ENCODE data around the gene RXRA.

The RXRA gene

DNA sequence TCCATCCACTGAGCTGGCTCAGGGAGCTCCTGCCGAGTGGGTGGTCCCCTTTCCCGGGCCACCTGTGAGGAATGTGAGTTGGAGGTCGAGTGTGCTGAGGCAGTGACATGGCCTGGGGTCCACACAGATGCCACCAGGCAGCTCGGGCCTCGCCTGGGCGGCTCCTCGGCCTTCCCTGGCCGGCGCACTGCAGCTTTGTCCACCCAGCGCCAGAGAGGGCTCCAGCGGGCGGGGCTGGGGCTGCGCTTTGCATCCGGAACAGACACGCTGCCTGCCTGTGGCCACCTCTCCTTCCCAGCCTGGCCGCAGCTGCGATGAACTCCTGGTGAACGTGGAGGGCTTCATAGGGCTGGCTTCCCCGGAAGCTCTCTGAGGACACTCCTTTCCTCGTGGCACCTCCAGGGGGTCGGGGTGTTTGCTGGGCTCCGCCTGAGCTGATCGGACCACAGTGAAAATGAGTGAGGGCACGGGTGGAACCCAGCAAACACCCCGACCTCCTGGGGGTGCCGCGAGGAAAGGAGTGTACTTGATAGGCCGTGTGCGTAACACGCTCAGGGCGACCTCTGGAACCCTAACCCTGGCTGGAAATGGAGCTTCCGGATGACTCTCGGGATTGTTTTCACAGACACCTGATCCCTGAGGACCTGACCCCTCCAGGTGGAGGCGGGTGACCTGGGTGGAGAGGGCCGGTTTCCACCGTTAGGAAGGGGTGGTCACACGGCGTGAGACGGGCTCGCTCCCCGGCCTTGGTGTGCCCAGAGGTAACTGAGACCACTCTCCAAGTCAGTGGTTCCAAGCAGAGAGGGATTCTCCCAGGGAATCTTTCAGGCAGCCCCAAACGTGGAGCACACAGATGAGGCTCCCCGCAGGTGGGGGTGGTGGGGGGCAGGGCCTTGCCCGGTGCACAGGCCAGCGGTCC lies 31.8 kb upstream of the RXRA start:
- peak overlapping the region; percentile 39 for H3K4me3 ChIP-seq (ENCODE audit: low read length)
- TF ChIP-seq, protein P1, sequence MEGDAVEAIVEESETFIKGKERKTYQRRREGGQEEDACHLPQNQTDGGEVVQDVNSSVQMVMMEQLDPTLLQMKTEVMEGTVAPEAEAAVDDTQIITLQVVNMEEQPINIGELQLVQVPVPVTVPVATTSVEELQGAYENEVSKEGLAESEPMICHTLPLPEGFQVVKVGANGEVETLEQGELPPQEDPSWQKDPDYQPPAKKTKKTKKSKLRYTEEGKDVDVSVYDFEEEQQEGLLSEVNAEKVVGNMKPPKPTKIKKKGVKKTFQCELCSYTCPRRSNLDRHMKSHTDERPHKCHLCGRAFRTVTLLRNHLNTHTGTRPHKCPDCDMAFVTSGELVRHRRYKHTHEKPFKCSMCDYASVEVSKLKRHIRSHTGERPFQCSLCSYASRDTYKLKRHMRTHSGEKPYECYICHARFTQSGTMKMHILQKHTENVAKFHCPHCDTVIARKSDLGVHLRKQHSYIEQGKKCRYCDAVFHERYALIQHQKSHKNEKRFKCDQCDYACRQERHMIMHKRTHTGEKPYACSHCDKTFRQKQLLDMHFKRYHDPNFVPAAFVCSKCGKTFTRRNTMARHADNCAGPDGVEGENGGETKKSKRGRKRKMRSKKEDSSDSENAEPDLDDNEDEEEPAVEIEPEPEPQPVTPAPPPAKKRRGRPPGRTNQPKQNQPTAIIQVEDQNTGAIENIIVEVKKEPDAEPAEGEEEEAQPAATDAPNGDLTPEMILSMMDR (conservative IDR thresholded peaks at IDR 0.05; ENCODE audit: low read length): 0 out of 2 replicates have a peak, but pooled peaks have one; percentile 1
- DNase-seq (ENCODE audit: low read depth): peak; percentile 53

DNA sequence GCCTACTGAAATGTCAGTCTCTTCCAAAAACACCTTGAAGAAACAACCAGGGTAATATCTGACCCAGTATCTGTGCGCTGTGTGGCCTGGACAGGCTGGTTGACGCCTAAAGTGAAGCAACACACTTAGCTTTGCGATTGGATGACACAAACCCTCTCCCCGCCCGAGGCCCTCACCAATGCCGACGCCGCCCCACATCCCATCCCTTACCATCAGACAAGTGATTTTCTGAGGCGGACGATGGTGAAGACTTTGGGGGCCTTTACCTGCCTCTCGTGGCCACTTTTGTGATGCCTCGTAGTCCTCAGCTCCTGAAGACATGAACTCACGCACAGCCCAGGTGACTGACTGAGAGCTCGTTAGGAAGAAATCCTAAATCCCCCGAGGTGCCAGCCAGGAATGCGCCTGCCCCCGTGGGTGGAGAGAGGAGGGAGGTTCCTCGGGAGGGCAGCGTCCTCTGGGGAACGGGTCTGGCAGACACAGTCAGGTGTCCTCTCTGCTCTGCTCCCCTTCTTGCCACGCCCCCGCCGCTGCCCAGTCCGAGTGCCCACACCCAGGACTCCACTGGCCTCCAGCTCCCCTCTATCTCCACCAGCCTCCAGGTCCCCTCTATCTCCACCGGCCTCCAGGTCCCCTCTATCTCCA lies 31.0 kb upstream of the RXRA start:
- H3K4me3 ChIP-seq (ENCODE audit: low read length): no peak overlapping the region
- no peak for DNase-seq (ENCODE audit: low read depth)
- TF ChIP-seq, protein P1 (conservative IDR thresholded peaks at IDR 0.05; ENCODE audit: low read length): no peak

DNA sequence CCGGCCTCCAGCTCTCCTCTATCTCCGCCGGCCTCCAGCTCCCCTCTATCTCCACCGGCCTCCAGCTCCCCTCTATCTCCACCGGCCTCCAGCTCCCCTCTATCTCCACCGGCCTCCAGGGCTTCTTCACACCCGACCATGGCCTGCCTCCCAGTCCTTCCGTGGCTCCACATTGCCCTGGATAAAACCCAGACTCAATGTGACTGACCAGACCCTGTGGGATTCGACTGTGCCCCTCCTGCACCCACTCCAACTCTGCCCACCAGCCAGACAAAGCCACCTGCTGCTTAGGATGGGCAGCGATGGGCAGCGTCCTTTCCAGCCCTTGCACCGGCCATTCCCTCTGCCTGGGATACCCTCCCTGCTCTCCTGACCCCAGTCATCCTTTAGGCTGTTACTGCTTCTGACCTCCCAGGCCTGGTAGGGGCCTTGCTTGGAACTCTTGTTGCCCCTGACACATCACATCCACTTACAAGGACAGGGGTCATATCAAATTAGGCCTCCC lies 30.5 kb upstream of the RXRA start:
- TF ChIP-seq, protein P1 (conservative IDR thresholded peaks at IDR 0.05; ENCODE audit: low read length): no peak

DNA sequence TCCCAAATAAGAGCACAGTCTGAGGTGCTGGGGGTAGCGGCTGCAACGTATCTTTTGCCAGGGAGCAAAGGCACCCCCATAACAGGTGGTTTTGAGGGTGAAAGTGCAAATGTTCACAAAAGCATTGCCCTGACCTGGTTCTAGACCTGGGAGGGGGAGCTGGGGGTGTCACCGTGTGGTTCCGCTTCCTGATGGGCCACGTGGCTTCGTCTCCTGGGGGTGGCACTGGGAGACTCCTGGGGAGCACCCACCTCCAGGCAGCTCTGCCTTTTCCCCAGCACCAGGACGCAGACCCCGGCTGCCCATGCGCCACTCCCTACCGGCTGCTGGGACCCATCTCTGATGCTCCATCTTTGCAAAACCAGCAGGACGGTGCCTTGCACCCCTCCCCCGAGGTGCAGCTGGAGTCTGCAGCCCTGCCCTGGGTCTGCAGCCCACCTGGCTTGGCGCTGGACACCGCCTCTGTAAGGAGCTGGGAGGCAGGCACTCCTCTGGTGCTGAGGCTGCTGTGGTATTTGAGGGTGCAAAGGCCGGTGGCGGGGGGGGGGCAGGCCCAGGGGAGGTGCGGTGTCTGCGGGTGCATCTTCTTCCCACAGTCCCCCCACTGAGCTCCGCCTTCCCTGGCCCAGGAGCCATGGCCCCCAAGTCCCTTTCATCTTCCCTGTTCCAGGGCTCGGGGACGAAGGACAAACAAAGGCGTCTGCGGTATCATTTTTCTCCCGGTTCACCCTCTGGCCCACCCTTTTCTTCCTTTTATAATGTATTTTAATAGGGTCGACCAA lies 29.8 kb upstream of the RXRA start:
- TF ChIP-seq, protein P1 (conservative IDR thresholded peaks at IDR 0.05; ENCODE audit: low read length): no peak

More for the DNA sequence above, 30.5 kb upstream of the RXRA start:
- no peak for DNase-seq (ENCODE audit: low read depth)
- H3K4me3 ChIP-seq (ENCODE audit: low read length): no peak overlapping the region

DNA sequence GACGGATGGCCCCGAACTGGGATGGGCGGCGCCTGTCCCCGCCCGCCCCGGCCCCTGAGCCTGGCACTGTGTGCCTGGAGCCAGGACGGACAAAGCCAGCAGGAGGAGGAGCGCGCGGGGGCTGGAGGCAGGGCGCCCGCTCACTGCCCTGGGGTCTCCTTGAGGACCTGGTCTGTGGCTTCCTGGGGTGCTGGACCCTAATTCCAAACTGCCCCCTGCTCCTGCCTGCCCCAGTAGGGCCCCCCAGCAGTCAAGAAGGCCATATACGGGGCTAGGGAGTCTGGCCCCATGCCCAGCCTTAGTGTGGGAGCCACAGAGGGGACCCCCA lies 29.2 kb upstream of the RXRA start:
- DNase-seq (ENCODE audit: low read depth): no peak
- TF ChIP-seq, protein P1 (conservative IDR thresholded peaks at IDR 0.05; ENCODE audit: low read length): no peak
- H3K4me3 ChIP-seq (ENCODE audit: low read length): no peak overlapping the region

More for the DNA sequence above, 29.8 kb upstream of the RXRA start:
- no peak for DNase-seq (ENCODE audit: low read depth)
- H3K4me3 ChIP-seq (ENCODE audit: low read length): no peak overlapping the region

DNA sequence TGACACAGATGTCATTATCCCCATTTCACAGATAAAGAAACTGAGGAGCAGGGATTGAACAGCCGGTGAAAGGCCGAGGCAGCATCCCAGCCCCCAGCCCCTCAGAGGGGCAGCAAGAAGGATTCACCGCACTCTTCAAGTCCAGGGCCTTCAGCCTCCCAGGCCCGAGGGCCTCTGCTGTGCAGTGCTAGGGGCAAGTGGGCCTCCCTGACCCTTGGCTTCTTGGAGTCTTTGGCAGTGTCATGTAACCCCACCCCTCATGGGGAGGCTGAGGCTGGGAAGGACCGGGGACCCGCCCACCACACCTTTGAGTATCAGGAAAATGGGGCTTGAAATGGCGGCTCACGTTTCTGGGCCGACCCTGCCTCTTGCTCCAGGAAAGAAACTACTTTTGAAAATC lies 28.7 kb upstream of the RXRA start:
- no peak overlapping the region for H3K4me3 ChIP-seq (ENCODE audit: low read length)
- DNase-seq (ENCODE audit: low read depth): no peak
- TF ChIP-seq, protein P1 (conservative IDR thresholded peaks at IDR 0.05; ENCODE audit: low read length): no peak
